HepG2 (cell line): ENCODE results near the gene KCTD21. TPM values are rescaled to one million over a fixed set of nuclear protein-coding genes. Genes with fewer than 3 reads are reported as not detected.
A peak's percentile ranks its signal among the peaks of the same experiment; 100 is the strongest.

Experiments used
- CCDC6 ChIP-seq: sonication (generic); formaldehyde crosslinking; IDR thresholded peaks from 2 replicates; pipeline ENCODE4 v1.8.1; 2022; ENCODE audit warnings: mild to moderate bottlenecking, missing genetic modification reagents, moderate library complexity
- CEBPG ChIP-seq: IDR thresholded peaks from 2 replicates; pipeline ENCODE4 v1.6.1; 2016
- FOXA3 ChIP-seq: IDR thresholded peaks from 2 replicates; pipeline ENCODE4 v1.6.1; 2016; ENCODE audit warnings: missing genetic modification reagents, missing compliant biosample characterization
- HOXA7 ChIP-seq: sonication (generic); formaldehyde crosslinking; IDR thresholded peaks from 2 replicates; pipeline ENCODE4 v1.8.1; 2022; ENCODE audit warnings: mild to moderate bottlenecking, missing genetic modification reagents, moderate library complexity
- PPARG ChIP-seq: conservative IDR thresholded peaks from 2 replicates; pipeline ENCODE4 v1.6.1; 2016; ENCODE audit warnings: missing biosample characterization, missing genetic modification reagents
- SALL1 ChIP-seq: sonication (generic); formaldehyde crosslinking; IDR thresholded peaks from 2 replicates; pipeline ENCODE4 v1.8.0; 2022; ENCODE audit warnings: mild to moderate bottlenecking, missing genetic modification reagents
- THRA ChIP-seq: sonication (generic); formaldehyde crosslinking; IDR thresholded peaks from 2 replicates; pipeline ENCODE4 v1.4.0; 2020; ENCODE audit warnings: missing genetic modification reagents, borderline replicate concordance
- TRIM24 ChIP-seq: sonication (generic); formaldehyde crosslinking; IDR thresholded peaks from 2 replicates; pipeline ENCODE4 v1.8.0; 2022; ENCODE audit warnings: mild to moderate bottlenecking, missing genetic modification reagents
- TSC22D2 ChIP-seq: sonication (generic); formaldehyde crosslinking; IDR thresholded peaks from 2 replicates; pipeline ENCODE4 v1.5.1; 2020; ENCODE audit warnings: missing genetic modification reagents, mild to moderate bottlenecking, borderline replicate concordance
- UBTF ChIP-seq: sonication (generic); formaldehyde crosslinking; IDR thresholded peaks from 2 replicates; pipeline ENCODE4 v1.4.0; 2020; ENCODE audit warnings: mild to moderate bottlenecking, missing genetic modification reagents
- ZIK1 ChIP-seq: sonication (generic); formaldehyde crosslinking; IDR thresholded peaks from 2 replicates; pipeline ENCODE4 v1.5.0; 2020; ENCODE audit warnings: mild to moderate bottlenecking, low read depth, missing genetic modification reagents, borderline replicate concordance
- ZMYM3 ChIP-seq: sonication (generic); formaldehyde crosslinking; IDR thresholded peaks from 2 replicates; pipeline ENCODE4 v1.5.1; 2020; ENCODE audit warnings: mild to moderate bottlenecking, missing genetic modification reagents
- polyA plus RNA-seq, 8 experiments: library from polyadenylated mRNA; depleted of rRNA in 3 of 8; stranded (reverse) in 7 of 8; unstranded in 1 of 8; fragments of >200 nt; fragmentation: Illumina TruSeq in 4 of 8; extraction: Trizol in 4 of 8; gene quantifications; 2 replicates each; pipeline versions ENCODE4 v1.2.1 to v1.2.3, GENCODE V29; 2011 to 2016; ENCODE audit warnings: low read depth in 4 of 8, missing spikeins in 1 of 8, mixed read lengths in 1 of 8; ENCODE audit not compliant: insufficient read depth in 1 of 8
- total RNA-seq, 5 experiments: library from RNA; depleted of rRNA; stranded (reverse); fragments of >200 nt; fragmentation: Illumina TruSeq; extraction: Trizol; gene quantifications; 2 replicates each; pipeline ENCODE4 v1.2.3, GENCODE V29; 2016; ENCODE audit warnings: low read depth in 1 of 5
- TF ChIP-seq, protein P1 (sequence below): sonication (generic); formaldehyde crosslinking; IDR thresholded peaks from 2 replicates; pipeline ENCODE4 v1.4.0; 2020; ENCODE audit warnings: missing genetic modification reagents
- TF ChIP-seq, protein P2 (sequence below): sonication (generic); formaldehyde crosslinking; IDR thresholded peaks from 2 replicates; pipeline ENCODE4 v1.4.0; 2020; ENCODE audit warnings: missing genetic modification reagents
- TF ChIP-seq, protein P3 (sequence below): sonication (generic); formaldehyde crosslinking; IDR thresholded peaks from 2 replicates; pipeline ENCODE4 v1.4.0; 2020; ENCODE audit warnings: missing genetic modification reagents, borderline replicate concordance

Gene KCTD21
- total and polyA plus RNA-seq, 2 of the 13 experiments (the other 11 are each of a cell fraction or from before 2014, with no cell fraction given), result 3.1 to 13.5 TPM

GRCh38 chr11:78170874-78171549, 17.4 kb downstream of the KCTD21 start (continued):
- peak; percentile 81; the same call in 1 of the 2 replicates for TF ChIP-seq THRA (CRISPR knock-in tag)
- peak; percentile 59; the same call in 1 of the 2 replicates for TF ChIP-seq ZMYM3 (CRISPR knock-in tag)
- TF ChIP-seq, protein P1, sequence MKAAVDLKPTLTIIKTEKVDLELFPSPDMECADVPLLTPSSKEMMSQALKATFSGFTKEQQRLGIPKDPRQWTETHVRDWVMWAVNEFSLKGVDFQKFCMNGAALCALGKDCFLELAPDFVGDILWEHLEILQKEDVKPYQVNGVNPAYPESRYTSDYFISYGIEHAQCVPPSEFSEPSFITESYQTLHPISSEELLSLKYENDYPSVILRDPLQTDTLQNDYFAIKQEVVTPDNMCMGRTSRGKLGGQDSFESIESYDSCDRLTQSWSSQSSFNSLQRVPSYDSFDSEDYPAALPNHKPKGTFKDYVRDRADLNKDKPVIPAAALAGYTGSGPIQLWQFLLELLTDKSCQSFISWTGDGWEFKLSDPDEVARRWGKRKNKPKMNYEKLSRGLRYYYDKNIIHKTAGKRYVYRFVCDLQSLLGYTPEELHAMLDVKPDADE, result no peak
- TF ChIP-seq FOXA3 (CRISPR knock-in tag), result peak; percentile 75
- TF ChIP-seq, protein P2, sequence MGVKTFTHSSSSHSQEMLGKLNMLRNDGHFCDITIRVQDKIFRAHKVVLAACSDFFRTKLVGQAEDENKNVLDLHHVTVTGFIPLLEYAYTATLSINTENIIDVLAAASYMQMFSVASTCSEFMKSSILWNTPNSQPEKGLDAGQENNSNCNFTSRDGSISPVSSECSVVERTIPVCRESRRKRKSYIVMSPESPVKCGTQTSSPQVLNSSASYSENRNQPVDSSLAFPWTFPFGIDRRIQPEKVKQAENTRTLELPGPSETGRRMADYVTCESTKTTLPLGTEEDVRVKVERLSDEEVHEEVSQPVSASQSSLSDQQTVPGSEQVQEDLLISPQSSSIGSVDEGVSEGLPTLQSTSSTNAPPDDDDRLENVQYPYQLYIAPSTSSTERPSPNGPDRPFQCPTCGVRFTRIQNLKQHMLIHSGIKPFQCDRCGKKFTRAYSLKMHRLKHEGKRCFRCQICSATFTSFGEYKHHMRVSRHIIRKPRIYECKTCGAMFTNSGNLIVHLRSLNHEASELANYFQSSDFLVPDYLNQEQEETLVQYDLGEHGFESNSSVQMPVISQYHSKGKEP (CRISPR knock-in tag), result no peak
- peak; percentile 71; the same call in 1 of the 2 replicates for TF ChIP-seq PPARG (CRISPR knock-in tag)
- no peak for TF ChIP-seq TRIM24 (CRISPR knock-in tag)
- 0 out of 2 replicates have a peak, but pooled peaks have one; percentile 28 for TF ChIP-seq CCDC6 (CRISPR knock-in tag)
- no peak for TF ChIP-seq UBTF
- no peak for TF ChIP-seq ZIK1
- 0 out of 2 replicates have a peak, but pooled peaks have one; percentile 44 for TF ChIP-seq TSC22D2 (CRISPR knock-in tag)
- TF ChIP-seq, protein P3, sequence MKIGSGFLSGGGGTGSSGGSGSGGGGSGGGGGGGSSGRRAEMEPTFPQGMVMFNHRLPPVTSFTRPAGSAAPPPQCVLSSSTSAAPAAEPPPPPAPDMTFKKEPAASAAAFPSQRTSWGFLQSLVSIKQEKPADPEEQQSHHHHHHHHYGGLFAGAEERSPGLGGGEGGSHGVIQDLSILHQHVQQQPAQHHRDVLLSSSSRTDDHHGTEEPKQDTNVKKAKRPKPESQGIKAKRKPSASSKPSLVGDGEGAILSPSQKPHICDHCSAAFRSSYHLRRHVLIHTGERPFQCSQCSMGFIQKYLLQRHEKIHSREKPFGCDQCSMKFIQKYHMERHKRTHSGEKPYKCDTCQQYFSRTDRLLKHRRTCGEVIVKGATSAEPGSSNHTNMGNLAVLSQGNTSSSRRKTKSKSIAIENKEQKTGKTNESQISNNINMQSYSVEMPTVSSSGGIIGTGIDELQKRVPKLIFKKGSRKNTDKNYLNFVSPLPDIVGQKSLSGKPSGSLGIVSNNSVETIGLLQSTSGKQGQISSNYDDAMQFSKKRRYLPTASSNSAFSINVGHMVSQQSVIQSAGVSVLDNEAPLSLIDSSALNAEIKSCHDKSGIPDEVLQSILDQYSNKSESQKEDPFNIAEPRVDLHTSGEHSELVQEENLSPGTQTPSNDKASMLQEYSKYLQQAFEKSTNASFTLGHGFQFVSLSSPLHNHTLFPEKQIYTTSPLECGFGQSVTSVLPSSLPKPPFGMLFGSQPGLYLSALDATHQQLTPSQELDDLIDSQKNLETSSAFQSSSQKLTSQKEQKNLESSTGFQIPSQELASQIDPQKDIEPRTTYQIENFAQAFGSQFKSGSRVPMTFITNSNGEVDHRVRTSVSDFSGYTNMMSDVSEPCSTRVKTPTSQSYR (CRISPR knock-in tag), result peak; percentile 38; the same call in 1 of the 2 replicates
- peak; percentile 61 for TF ChIP-seq SALL1
- no peak for TF ChIP-seq HOXA7
- TF ChIP-seq CEBPG (CRISPR knock-in tag), result peak; percentile 88
